ENCODE data around the gene ZBTB5. TPM values are rescaled to one million over a fixed set of nuclear protein-coding genes. Genes with fewer than 3 reads are reported as not detected.

The ZBTB5 gene
- total and polyA plus RNA-seq, 9 of the 15 experiments (the other 6 are each of a cell fraction or from before 2014, with no cell fraction given) = 2.3 to 43.2 (median 15.5) TPM

DNA sequence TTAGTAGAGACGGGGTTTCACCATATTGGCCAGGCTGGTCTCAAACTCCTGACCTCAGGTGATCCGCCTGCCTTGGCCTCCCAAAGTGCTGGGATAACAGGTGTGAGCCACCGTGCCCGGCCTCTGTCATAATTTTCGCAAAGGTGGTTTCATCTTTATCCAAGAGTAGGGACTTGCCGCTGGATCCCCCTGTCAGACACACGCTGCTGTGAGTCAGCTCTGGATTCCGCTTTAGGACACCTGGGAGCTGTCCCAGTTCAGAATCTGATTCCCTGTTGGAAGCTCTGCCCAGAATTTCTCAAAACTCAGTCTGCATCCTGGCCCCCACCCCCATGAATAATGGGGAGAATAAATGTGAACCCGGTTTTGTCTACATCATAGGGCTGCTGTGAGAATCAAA lies 60.7 kb downstream of the ZBTB5 start (continued):
- TF ChIP-seq, protein P1, sequence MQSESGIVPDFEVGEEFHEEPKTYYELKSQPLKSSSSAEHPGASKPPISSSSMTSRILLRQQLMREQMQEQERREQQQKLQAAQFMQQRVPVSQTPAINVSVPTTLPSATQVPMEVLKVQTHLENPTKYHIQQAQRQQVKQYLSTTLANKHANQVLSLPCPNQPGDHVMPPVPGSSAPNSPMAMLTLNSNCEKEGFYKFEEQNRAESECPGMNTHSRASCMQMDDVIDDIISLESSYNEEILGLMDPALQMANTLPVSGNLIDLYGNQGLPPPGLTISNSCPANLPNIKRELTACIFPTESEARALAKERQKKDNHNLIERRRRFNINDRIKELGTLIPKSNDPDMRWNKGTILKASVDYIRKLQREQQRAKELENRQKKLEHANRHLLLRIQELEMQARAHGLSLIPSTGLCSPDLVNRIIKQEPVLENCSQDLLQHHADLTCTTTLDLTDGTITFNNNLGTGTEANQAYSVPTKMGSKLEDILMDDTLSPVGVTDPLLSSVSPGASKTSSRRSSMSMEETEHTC (IDR thresholded peaks at IDR 0.05) = no peak

DNA sequence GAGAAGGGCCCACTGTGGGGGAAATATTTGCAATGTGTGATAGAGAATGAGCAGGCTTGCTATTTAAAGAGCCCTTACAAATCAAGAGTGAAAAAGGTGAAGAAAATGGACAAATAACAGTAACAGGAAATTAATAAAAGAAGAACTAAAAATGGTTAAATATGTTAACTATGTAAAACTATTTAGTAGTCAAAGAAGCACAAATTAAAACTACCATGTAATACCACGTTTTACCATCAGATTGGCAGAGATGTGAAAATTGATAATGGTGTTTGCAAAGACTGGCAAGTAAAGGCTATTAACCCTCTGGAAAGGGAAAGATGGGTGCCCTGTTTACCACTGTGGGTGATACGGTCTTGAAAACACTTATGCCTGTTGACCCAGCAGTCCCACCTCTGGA lies 65.9 kb downstream of the ZBTB5 start:
- H4K20me1 ChIP-seq (replicated peaks; ENCODE audit: control insufficient read depth, insufficient read depth, low read length) = no peaks in the 10 kb centered on the region
- no peaks in the 10 kb centered on the region for H3K36me3 ChIP-seq (ENCODE audit: control insufficient read depth, insufficient read depth, low read length)
- in situ Hi-C loops (cut with MboI) (no loop called here), intact Hi-C loops (cut with micrococcal nuclease) (loop anchor here (10.0 kb wide), 1 partner anchor 275 kb away; the partner anchor contains the start of gene ZCCHC7)
- DNase-seq (ENCODE audit: extremely low read depth in 1 of 4, low spot score in 3 of 4) = no peak
- H3K27me3 ChIP-seq (ENCODE audit: control insufficient read depth in 2 of 2, insufficient read depth in 2 of 2, low read length in 2 of 2) = peaks cover 0 to 3% of the 10 kb centered on the region in 2 experiments; a peak in 2 of 5 replicates
- H3K27ac ChIP-seq (ENCODE audit: extremely low read depth, low read depth, low read length) = no peak overlapping the region
- H3K4me2 ChIP-seq (ENCODE audit: insufficient read depth, low read length) = no peak overlapping the region
- FAIRE-seq = no peak
- WGBS (ENCODE audit: insufficient coverage, low coverage, missing lambda C conversion rate) = 11% methylated on average over 2 of the region's 2 CpGs
- POLR2A ChIA-PET = no interaction called here
- no peak overlapping the region for H2AFZ ChIP-seq (ENCODE audit: low read depth, low read length)
- no peaks in the 10 kb centered on the region for H3K9me3 ChIP-seq (replicated peaks; ENCODE audit: control insufficient read depth, insufficient read depth, low read depth, low read length)
- H3K4me1 ChIP-seq (replicated peaks in 1 of 2; ENCODE audit: control insufficient read depth in 2 of 2, insufficient read depth in 2 of 2, low read length in 2 of 2) = peaks cover 4 to 11% of the 10 kb centered on the region in 2 experiments; a peak in 1 of 5 replicates
- no peak for ATAC-seq
- H3K9me1 ChIP-seq (ENCODE audit: control insufficient read depth, insufficient read depth, low read length) = peaks cover 2% of the 10 kb centered on the region
- no peak overlapping the region for H3K9ac ChIP-seq (ENCODE audit: insufficient read depth in 1 of 2, low read depth in 2 of 2, low read length in 2 of 2)
- CTCF ChIA-PET (ENCODE audit: low intra/inter-chr PET ratio) = no interaction called here
- no peak overlapping the region for H3K4me3 ChIP-seq
- H3K79me2 ChIP-seq (ENCODE audit: control insufficient read depth, insufficient read depth, low read length) = no peaks in the 10 kb centered on the region
- no TSS peak for BruUV-seq (replicated peaks)
- TF ChIP-seq, protein P2, sequence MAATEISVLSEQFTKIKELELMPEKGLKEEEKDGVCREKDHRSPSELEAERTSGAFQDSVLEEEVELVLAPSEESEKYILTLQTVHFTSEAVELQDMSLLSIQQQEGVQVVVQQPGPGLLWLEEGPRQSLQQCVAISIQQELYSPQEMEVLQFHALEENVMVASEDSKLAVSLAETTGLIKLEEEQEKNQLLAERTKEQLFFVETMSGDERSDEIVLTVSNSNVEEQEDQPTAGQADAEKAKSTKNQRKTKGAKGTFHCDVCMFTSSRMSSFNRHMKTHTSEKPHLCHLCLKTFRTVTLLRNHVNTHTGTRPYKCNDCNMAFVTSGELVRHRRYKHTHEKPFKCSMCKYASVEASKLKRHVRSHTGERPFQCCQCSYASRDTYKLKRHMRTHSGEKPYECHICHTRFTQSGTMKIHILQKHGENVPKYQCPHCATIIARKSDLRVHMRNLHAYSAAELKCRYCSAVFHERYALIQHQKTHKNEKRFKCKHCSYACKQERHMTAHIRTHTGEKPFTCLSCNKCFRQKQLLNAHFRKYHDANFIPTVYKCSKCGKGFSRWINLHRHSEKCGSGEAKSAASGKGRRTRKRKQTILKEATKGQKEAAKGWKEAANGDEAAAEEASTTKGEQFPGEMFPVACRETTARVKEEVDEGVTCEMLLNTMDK (IDR thresholded peaks at IDR 0.05; ENCODE audit: borderline replicate concordance, insufficient read depth, low read depth, low read length, poor library complexity, severe bottlenecking) = no peak
- TF ChIP-seq, protein P3, sequence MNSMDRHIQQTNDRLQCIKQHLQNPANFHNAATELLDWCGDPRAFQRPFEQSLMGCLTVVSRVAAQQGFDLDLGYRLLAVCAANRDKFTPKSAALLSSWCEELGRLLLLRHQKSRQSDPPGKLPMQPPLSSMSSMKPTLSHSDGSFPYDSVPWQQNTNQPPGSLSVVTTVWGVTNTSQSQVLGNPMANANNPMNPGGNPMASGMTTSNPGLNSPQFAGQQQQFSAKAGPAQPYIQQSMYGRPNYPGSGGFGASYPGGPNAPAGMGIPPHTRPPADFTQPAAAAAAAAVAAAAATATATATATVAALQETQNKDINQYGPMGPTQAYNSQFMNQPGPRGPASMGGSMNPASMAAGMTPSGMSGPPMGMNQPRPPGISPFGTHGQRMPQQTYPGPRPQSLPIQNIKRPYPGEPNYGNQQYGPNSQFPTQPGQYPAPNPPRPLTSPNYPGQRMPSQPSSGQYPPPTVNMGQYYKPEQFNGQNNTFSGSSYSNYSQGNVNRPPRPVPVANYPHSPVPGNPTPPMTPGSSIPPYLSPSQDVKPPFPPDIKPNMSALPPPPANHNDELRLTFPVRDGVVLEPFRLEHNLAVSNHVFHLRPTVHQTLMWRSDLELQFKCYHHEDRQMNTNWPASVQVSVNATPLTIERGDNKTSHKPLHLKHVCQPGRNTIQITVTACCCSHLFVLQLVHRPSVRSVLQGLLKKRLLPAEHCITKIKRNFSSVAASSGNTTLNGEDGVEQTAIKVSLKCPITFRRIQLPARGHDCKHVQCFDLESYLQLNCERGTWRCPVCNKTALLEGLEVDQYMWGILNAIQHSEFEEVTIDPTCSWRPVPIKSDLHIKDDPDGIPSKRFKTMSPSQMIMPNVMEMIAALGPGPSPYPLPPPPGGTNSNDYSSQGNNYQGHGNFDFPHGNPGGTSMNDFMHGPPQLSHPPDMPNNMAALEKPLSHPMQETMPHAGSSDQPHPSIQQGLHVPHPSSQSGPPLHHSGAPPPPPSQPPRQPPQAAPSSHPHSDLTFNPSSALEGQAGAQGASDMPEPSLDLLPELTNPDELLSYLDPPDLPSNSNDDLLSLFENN (IDR thresholded peaks at IDR 0.05; ENCODE audit: low read depth in 2 of 2, low read length in 2 of 2) = no peak
- TF ChIP-seq, protein P4, sequence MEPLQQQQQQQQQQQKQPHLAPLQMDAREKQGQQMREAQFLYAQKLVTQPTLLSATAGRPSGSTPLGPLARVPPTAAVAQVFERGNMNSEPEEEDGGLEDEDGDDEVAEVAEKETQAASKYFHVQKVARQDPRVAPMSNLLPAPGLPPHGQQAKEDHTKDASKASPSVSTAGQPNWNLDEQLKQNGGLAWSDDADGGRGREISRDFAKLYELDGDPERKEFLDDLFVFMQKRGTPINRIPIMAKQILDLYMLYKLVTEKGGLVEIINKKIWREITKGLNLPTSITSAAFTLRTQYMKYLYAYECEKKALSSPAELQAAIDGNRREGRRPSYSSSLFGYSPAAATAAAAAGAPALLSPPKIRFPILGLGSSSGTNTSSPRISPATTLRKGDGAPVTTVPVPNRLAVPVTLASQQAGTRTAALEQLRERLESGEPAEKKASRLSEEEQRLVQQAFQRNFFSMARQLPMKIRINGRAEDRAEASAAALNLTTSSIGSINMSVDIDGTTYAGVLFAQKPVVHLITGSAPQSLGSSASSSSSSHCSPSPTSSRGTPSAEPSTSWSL (CRISPR knock-in tag; IDR thresholded peaks at IDR 0.05; ENCODE audit: borderline replicate concordance) = no peak
- no peak for TF ChIP-seq ZBTB17 (CRISPR knock-in tag; IDR thresholded peaks at IDR 0.05)
- TF ChIP-seq, protein P5, sequence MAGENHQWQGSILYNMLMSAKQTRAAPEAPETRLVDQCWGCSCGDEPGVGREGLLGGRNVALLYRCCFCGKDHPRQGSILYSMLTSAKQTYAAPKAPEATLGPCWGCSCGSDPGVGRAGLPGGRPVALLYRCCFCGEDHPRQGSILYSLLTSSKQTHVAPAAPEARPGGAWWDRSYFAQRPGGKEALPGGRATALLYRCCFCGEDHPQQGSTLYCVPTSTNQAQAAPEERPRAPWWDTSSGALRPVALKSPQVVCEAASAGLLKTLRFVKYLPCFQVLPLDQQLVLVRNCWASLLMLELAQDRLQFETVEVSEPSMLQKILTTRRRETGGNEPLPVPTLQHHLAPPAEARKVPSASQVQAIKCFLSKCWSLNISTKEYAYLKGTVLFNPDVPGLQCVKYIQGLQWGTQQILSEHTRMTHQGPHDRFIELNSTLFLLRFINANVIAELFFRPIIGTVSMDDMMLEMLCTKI (IDR thresholded peaks at IDR 0.05; ENCODE audit: partially characterized antibody) = no peak
- TF ChIP-seq, protein P6, sequence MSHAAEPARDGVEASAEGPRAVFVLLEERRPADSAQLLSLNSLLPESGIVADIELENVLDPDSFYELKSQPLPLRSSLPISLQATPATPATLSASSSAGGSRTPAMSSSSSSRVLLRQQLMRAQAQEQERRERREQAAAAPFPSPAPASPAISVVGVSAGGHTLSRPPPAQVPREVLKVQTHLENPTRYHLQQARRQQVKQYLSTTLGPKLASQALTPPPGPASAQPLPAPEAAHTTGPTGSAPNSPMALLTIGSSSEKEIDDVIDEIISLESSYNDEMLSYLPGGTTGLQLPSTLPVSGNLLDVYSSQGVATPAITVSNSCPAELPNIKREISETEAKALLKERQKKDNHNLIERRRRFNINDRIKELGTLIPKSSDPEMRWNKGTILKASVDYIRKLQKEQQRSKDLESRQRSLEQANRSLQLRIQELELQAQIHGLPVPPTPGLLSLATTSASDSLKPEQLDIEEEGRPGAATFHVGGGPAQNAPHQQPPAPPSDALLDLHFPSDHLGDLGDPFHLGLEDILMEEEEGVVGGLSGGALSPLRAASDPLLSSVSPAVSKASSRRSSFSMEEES (CRISPR knock-in tag; IDR thresholded peaks at IDR 0.05) = no peak

Measured in K562 (cell line).